MCF 10A (cell line): ENCODE results near the gene COL20A1. TPM values are rescaled to one million over a fixed set of nuclear protein-coding genes. Genes with fewer than 3 reads are reported as not detected.

ENCODE experiments used
- BruUV-seq: library from RNA; stranded (reverse); fragments of 400-500 nt; replicated peaks from 2 replicates; lab custom pipeline; 2021; lab: Mats Ljungman, UMichigan
- CTCF ChIA-PET: fragments of 300-600 bp; sonication (Branson Sonifier 250); formaldehyde crosslinking; extraction: SDS; loops from one replicate; lab custom pipeline; 2021; ENCODE audit warnings: antibody characterized with exemption, inconsistent platforms; lab: Yijun Ruan, JAX
- POLR2A ChIA-PET: fragments of 300-600, 350-650 bp; sonication (Branson Sonifier 250); formaldehyde crosslinking; extraction: SDS; loops from one replicate; lab custom pipeline; 2020; ENCODE audit warnings: antibody characterized with exemption, inconsistent platforms; lab: Yijun Ruan, JAX
- DNase-seq: peaks from one replicate; pipeline ENCODE4 v3.0.0-alpha.2; 2018; ENCODE audit not compliant: unreplicated experiment
- H3K27ac Mint-ChIP-seq: one replicate; pipeline ENCODE4 v1.8.0; 2022; ENCODE audit warnings: mild to moderate bottlenecking, low read depth, mixed read lengths; ENCODE audit not compliant: unreplicated experiment
- H3K27me3 Mint-ChIP-seq: one replicate; pipeline ENCODE4 v1.8.0; 2022; ENCODE audit warnings: mixed read lengths; ENCODE audit not compliant: insufficient read depth, unreplicated experiment
- H3K36me3 Mint-ChIP-seq: one replicate; pipeline ENCODE4 v1.8.0; 2022; ENCODE audit warnings: mild to moderate bottlenecking, moderate library complexity, mixed read lengths; ENCODE audit not compliant: insufficient read depth, unreplicated experiment
- H3K4me1 Mint-ChIP-seq: one replicate; pipeline ENCODE4 v1.8.0; 2022; ENCODE audit warnings: mixed read lengths; ENCODE audit not compliant: insufficient read depth, unreplicated experiment
- H3K4me3 Mint-ChIP-seq: one replicate; pipeline ENCODE4 v1.8.0; 2022; ENCODE audit warnings: mild to moderate bottlenecking, moderate library complexity, mixed read lengths; ENCODE audit not compliant: unreplicated experiment
- H3K9me3 Mint-ChIP-seq: one replicate; pipeline ENCODE4 v1.8.0; 2022; ENCODE audit warnings: mixed read lengths; ENCODE audit not compliant: unreplicated experiment
- CTCF ChIP-seq: fragments of 200-600 bp; IDR thresholded peaks from one replicate; pipeline ENCODE4 v1.8.0; 2022; ENCODE audit warnings: antibody characterized with exemption, mild to moderate bottlenecking; ENCODE audit not compliant: unreplicated experiment
- intact Hi-C: fragments of 100-400 bp; cut with micrococcal nuclease; formaldehyde crosslinking; loops from 2 replicates; pipeline ENCODE4 v1.14.1; 2022
- total RNA-seq: library from RNA; stranded (reverse); gene quantifications from 2 replicates; pipeline ENCODE4 v1.2.3, GENCODE V29; 2022

COL20A1 gene
- total RNA-seq, 1 experiment from 2014 or later: 0.14 TPM

GRCh38 chr20:63274381-63275228 is 18.4 kb upstream of the COL20A1 start:
- no peak for DNase-seq
- Mint-ChIP-seq H3K27me3 (no peaks in the 10 kb centered on the region), H3K27ac (peak overlapping the region; percentile 90), H3K4me1 (peaks cover 13% of the 10 kb centered on the region), H3K9me3 (no peaks in the 10 kb centered on the region), H3K4me3 (peak overlapping the region; percentile 76), H3K36me3 (peaks cover 29% of the 10 kb centered on the region)
- no TSS peak for BruUV-seq
- ChIA-PET POLR2A (interaction anchor here (0.8 to 2.6 kb wide), 3 partner anchors 40 to 67 kb away, joined by 3 to 10 read pairs (median 4); partner anchors contain the start of gene YTHDF1), CTCF (interaction anchor here (1.5 to 7.2 kb wide), 2 partner anchors 35 to 51 kb away, joined by 4 to 60 read pairs; no protein-coding TSS in a partner anchor)
- intact Hi-C loops: no loop called here
- TF ChIP-seq CTCF: no peak

GRCh38 chr20:63275825-63276224 is 17.2 kb upstream of the COL20A1 start:
- H3K4me1 Mint-ChIP-seq: peaks cover 13% of the 10 kb centered on the region
- ChIA-PET POLR2A (interaction anchor here (0.5 kb wide), 1 partner anchor 253 kb away, joined by 3 read pairs; no protein-coding TSS in a partner anchor), CTCF (interaction anchor here (2.7 kb wide), 1 partner anchor 52 kb away, joined by 21 read pairs; no protein-coding TSS in a partner anchor)
- intact Hi-C loops: no loop called here
- H3K36me3 Mint-ChIP-seq: peaks cover 33% of the 10 kb centered on the region
- TF ChIP-seq CTCF: no peak
- no peaks in the 10 kb centered on the region for H3K27me3 Mint-ChIP-seq
- no peak overlapping the region for H3K4me3 Mint-ChIP-seq
- BruUV-seq: no TSS peak
- H3K27ac Mint-ChIP-seq: no peak overlapping the region
- H3K9me3 Mint-ChIP-seq: no peaks in the 10 kb centered on the region
- DNase-seq: no peak

GRCh38 chr20:63276956-63277355 is 16.0 kb upstream of the COL20A1 start:
- TF ChIP-seq CTCF: no peak
- Mint-ChIP-seq H3K9me3 (no peaks in the 10 kb centered on the region), H3K4me1 (peaks cover 8% of the 10 kb centered on the region), H3K27me3 (no peaks in the 10 kb centered on the region), H3K36me3 (peaks cover 38% of the 10 kb centered on the region), H3K4me3 (no peak overlapping the region), H3K27ac (no peak overlapping the region)
- CTCF ChIA-PET: interaction anchor here (0.7 to 2.7 kb wide), 5 partner anchors 10 to 62 kb away, joined by 3 to 21 read pairs (median 3); no protein-coding TSS in a partner anchor
- POLR2A ChIA-PET: no interaction called here
- no peak for DNase-seq
- no TSS peak for BruUV-seq
- intact Hi-C loops: no loop called here
